T-helper 2 cell (primary cell): ENCODE measurements around the gene PITX1.

Experiments
- DNase-seq, 5 experiments: peaks; one replicate each; pipeline versions ENCODE4 v3.0.0 to v3.0.0-alpha.2; 2012 to 2022

Gene PITX1

DNA sequence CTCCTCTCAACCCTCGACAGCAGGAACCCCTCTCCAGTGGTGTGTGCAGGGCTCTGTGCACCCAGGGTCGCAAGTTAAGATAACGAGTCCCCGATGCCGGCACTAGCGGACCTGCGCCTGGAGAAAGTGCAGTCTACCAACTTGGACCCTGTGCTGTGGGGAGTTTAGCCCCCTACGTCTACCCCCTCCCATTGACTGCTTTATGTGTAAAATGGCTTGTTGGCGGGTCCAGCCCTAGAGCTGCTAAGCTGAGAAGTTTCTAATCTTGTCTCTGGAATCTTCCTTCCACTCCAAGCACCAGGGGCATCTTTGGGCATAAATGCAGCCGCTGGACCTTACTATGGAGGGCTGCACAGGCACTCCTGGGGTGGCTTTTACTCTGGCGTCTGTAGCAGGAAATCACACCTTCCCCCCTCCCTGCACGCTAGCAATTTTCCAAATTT is 7.1 kb upstream of the PITX1 start:
- DNase-seq: no peak

DNA sequence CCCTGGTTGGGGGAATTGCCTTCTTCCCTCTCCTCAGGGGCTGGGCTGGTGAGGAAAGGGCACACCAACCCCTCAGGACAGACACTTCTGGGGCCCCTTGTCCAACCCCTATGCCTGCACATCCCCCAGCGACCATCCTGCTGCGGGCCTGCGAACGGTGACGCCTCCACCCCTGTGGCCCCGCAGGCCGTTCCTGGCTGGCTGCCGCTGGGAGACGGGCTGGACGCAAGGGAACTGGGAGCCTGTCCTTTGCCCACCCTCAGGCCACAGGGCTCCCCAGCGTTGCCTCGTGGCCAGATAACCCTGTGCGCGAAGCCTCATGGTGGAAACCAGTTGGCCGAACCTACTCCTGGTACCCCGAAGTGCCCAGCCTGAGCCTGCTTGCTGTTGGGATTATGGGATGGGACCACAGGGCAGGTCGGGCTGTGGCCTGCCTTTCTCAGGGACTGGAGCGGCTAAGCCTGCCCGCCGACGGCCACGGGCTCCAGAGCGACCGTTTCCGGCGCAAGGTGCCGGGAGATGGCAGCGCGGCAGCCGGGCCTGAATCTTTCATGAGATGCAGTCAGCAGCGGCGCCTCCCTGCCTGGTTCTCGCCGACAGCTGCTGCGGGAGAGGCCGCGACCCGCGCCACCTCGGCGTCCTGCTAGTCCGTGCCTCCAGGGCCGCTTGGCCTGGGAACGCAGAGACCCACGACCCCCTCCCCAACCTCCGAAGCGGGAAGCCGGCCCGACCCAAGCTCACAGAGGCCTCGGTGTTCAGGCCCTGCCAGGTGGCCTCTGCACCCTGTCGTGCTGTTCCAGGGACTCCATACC is 6.5 kb upstream of the PITX1 start:
- DNase-seq: peak in 1 of 5 experiments; percentile 23

DNA sequence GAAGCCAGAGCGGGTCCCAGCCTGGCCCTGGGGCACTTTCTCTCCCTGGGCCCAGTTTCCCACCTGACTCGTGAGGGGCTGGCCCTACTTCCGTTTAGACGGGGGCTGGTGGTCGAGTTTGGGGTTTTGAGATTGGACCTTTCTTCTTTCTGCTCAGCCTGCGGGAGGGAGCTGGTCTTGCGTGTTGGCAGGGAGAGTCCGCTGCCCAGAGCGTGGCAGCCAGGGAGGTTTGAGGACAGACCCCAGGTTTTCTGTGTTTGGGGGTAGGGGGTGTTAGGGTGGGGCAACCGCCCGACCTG is 6.0 kb upstream of the PITX1 start:
- no peak for DNase-seq

DNA sequence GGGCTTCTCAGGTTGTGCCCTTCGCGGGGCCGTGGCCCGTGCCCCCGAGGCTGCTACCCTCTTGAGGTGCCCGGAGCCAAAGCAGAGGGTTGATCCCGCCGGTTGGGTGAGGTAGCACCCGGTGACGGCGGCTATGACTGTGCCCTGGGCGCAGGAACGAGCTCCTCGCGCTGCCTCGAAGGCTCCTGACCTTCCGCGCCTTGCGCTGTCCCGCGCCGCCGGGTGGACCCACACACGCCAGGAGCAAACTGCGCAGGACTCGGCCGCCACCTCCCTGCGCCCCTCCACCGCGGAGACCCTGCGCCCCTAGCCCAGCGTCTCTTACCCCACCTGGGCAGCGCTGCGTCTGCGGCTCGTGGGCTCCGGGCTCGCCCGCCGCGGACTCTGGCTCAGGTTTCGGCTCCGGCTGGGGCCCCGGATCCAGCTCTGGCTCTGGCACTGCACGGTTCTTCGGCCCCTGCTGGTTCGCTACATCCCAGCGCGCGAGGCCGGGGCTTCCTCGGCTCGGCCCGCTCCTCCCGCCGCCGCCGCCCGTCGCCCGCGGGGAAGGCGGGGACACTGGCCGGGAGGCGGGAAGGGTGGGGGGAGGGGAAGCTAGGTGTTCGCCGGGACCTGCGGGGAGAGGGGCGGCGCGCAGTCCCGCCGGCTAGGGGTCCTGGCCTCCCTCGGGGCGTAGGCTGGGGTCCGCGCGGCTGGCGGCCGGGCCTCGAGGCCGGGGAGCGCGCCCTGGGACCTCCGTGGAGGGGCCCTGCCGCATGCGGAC is 5.4 kb upstream of the PITX1 start:
- DNase-seq: peak in 1 of 5 experiments; percentile 39

DNA sequence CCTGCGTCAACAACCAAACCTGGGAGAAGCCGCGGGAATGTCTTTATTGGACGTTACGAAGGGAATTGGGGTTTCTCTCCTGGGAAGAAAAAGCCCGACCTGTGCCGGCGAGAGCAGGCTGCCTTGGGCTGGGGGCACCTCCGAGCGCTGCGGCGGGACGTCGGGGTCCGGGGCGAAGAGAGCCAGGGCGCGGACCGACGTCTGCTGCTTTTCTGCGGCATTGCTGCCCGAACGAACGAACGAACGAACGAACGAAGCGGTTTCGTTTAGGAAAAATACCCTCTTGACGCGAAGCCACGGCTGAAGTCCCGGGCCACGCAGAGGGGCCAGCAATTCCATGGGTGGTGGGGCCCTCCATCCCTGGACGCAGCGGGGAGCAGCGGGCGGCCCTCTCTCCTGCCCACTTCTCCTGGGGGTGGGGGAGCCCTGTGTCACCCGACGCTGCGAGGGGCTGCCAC is 4.8 kb upstream of the PITX1 start:
- no peak for DNase-seq

DNA sequence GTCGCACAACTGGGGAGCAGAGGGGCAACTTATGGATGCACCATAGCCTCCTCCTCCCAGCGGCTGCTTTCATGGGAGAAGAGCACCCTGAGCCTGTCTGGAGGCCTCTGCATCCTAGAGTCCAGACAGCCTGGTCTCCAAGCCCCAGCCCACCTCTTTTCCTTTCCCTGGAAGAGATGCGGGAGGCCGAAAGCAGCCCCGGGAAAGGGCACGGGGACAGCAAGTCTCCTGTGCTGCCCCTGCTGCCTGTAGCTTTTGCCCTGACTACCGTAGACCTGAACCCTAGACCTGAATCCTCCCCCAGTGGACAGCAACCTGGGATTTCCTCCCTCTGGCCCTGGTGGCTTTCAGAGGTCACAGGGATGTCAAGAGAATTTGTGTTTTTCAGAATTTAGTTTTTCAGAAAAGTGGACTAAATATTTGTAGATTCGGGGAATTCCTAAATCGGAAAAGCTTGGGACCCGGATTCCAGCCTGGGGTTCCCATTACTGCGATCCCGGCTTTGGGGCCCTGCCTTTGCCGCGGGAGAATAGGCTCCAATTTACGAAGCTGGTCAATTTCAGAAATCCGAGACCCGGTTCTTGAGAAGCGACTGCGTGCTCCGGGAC is 4.3 kb upstream of the PITX1 start:
- DNase-seq: no peak

DNA sequence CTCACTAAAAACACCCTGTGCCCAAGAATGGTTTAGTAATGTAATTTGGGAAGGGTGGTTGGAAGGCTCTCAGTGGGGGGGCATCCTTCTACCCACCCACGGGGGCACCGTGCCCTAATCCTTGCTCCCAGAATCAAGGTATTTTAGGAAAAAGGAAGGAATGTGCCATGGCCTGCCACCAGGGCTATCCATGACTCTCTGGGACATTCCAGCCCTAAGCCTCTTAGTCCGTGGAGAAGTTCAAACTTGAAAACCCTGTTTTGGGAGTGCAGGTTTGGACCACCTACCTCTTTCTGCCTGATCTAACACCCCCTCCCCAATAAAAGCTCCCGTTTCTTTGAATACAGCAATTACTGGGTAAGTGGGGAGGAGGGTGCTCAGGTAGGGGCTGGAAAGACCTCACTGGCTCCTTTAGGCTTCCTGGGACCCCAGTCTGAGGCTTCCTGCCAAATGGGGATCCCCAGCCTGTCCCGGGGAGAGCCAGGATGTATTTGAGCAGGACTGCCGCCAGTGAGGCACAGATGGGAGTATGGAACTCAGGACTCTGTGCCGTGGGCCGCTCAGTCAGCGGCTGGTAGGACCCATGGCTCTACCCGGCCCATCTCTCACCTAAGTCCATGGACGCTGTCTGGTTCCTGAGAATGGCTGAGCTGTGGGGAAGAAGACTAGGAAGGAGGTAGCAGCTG is 3.6 kb upstream of the PITX1 start:
- no peak for DNase-seq

DNA sequence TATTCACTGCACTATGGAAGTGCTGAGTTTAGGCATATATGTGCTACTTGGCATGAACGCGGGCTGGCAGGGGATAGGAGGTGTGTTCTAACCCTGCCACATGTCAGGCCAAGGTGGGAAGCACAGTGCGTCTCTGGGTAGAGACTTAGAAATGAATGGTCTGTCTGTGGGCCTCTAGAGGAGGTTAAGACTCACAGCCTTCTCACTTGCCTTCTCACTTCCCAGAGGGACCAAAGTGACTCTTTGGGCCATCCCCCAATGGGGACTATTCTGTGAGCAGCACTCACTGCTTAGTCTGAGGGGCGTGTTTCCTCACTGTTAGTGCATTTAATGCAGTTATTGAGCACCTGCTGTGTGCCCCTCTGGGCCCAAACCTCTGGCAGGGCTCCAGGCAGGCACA is 2.4 kb upstream of the PITX1 start:
- no peak for DNase-seq

DNA sequence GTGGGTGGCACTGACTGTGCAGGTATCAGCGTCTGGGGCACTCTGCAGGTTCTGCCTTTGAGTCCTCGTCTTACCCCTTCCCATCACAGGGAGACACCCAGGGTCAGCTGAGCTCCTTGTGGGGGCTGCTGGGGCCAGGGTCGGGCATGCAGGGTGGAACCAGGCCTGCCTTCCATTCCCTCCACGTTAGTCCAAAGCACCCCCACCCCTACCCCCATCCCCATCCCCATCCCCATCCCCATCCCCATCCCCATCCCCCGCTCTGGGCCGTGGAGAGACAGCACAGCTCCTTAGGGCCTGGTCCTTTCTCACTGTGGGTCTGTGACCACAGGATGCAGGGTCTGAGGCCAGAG is 1.6 kb upstream of the PITX1 start:
- DNase-seq: no peak

DNA sequence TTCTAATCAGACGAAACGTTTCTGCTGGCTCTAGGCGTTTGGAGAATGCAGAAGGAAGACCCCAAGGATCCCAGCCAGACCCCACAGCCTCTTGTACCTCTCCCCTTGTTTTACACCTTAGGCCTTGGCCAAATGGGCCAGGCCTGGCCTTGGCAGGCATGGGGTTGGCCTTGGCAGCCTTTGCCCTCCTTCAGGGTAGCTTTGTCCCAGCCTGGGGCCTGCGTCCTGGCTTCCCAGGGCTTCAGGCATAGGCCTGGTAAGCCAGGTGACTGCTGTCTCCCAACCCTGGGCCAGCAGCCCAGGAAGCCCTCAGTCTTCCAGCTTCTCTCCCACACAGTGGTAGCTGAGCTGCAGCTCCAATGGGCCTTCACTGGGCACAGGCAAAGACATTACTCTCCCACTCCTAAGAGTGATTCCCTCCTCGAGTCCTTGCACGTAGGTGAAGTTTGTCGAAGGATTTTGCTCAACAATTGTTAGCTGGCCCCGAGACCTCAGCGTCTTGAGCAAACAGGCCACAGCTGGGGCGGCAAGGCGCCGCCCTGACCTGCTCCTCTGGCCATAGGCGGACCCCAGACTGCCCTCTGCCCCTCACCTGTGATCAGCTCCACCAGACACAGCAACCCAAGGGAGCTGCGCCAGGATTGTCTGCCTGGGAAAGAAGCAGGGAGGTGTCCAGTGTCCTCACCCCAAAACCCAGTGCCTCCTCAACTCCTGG is 1.1 kb upstream of the PITX1 start:
- DNase-seq: no peak

DNA sequence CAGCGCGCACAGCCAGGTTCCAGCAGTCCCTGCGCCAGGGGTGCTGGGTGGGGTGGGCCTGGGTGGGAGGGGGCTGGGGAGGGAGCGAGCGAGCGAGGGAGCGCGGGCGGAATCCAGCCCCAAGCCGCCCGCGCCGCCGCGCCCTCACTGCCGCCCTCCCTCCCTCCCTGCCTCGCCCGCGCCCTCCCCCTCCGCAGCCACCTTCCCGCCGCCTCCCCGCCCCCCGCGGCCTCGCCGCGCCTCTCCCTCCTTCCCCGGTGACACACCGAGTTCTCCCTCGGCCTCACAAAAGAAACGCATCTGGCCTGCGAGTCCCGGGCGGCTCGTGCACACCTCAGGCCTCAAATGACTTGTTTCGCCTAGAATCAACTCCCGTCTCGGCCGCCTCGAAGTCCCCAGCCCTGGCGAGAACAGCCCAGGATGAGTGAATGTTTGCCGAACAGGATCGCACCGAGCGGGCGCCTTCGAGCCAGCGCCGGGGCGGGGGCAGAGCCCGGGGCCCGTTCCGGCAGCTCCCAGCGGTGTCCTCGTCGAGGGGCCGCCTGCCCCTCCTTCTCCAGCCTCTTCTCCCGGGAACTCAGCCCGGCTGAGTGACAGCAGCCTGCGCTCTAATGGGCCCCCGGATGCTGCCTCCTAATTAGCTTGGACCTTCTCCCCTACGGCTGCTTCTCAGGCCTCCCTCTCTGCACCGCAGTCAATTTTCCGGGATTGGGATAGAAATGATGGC is 371 bp upstream of the PITX1 start:
- DNase-seq: peak in 2 of 5 experiments; percentile 10 to 30

DNA sequence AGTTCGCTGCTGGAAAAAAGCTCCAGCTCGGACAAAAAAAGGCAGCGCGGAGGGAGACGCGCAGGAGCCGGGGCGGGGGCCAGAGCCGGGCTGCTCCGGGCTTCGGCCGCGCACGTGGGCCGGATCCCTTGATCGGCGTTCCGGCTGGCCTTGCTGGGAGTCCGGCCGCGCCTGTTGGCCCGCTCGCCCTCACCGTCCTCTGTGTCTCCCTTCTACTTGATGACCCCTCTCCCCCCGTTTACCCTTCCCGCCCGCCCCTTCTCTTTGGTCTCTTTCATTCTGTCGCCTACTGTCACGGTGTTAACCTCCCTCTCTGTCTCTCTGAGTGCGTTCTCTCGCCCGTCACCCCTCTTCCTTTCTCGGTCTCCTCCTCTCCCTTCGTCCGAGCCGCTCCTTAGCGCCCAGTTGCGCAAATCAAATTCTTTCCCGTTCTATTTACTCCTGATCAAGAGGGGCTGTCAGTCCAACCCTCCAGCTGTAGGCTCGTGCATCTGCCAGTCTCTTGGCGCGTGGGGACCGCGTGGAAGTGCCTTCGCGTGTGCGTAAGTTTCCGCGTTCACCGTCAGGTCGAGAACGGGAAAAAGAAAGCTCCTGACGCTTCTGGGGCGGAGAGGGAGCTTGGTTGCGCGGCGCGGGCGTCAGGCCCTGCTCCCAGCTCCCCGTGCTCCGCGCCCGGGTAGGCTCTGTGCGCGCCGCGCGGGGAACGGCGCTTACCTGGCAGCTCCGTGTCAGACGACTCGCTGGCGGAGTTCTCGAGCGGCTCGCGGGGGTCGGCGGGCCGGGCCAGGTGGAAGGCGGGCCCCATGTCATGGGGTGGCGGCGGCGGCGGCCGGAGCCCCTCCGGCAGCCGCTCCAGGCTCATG is 798 bp downstream of the PITX1 start:
- DNase-seq: peak in 1 of 5 experiments; percentile 38

DNA sequence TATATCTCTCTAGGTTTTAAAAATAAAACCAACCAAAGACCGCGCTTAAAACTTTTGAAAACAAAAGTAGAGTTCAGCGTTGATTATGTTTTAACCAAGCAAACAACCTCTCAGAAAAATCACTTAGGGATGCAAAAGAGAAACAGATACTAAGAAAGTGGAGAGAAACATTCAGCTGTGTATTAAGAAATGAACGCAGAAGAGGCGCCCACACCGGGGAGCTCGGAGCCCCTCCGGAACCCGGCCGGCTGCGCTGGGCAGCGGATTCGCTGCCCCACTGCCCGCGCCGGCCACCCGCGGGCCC is 1.4 kb downstream of the PITX1 start:
- no peak for DNase-seq

DNA sequence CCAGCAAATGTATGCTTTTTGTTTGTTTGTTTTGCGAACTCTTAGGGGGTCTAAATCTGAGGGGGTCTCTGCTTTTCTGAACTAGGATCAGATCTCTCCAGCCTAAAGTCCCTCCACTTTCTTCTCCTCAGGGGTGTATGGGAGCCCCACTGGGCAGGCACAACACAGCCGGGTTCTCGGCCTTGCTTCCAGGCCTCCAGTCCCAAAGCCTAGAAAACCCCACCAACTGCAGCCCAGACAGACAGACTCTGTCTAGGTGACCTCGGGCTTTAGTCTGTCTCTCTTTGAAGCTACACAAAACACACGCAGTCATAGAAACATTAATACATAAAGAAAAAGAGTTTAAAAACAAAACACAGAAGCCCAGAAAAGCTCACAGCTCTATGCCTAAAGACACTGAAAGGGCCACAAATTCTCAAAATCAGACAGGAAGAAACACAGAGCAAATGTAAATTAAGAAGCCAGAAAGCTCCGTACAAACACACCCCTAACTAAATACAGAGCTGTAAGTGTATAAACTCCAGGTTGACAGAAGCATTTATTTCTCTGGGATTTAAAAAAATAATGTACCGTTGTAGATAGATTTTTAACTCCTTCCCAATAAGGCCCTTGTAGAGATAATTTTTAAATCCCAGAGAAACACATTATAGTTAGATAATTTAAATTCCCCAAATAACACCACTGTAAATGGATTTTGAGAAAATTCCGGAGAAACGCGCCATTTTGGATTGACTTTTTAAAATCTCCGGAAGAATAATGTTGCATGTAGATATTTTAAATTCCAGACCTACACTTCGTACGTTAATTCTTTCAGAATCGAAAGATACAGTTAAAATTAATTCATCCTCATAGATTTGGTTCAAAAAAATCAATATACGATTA is 2.0 kb downstream of the PITX1 start:
- no peak for DNase-seq

DNA sequence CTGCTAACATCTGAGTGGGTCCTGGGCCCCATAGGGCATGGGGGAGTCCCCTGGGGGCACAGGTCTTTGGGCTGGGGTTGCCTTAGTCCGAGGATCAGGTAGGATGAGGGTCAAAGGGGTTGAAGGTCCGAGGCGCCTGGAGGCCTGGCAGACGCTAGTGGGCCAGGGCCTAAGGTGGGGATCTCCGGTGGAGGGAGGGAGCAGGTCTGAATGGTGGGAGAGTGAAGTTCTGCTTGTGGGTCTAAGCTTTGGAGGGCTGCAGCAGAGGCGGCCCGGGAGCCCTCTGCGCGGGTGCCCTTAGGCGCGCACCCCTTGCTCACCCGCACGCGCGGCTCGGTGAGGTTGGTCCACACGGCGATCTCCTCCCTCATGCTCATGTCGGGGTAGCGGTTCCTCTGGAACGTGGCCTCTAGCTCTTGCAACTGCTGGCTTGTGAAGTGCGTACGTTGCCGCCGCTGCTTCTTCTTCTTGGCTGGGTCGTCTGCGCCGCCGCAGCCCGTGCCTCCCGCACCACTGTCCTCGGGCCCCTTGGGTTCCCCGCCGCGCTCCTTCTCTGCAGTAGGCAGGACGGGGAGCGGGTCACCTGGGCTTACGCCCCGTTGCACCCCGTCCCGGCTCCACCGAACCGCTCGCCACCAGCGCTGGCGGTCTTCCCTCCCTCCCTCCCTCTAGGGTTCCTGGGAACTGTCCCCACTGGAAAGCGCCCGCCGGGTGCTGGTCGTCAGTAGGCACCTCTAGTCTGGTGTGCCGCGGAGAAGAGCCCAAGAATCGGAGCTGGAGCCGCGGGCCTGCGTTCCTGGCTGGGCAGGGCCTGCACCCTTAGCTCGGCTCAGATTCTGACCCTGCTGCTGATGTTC is 2.8 kb downstream of the PITX1 start:
- DNase-seq: peak in 1 of 5 experiments; percentile 39

DNA sequence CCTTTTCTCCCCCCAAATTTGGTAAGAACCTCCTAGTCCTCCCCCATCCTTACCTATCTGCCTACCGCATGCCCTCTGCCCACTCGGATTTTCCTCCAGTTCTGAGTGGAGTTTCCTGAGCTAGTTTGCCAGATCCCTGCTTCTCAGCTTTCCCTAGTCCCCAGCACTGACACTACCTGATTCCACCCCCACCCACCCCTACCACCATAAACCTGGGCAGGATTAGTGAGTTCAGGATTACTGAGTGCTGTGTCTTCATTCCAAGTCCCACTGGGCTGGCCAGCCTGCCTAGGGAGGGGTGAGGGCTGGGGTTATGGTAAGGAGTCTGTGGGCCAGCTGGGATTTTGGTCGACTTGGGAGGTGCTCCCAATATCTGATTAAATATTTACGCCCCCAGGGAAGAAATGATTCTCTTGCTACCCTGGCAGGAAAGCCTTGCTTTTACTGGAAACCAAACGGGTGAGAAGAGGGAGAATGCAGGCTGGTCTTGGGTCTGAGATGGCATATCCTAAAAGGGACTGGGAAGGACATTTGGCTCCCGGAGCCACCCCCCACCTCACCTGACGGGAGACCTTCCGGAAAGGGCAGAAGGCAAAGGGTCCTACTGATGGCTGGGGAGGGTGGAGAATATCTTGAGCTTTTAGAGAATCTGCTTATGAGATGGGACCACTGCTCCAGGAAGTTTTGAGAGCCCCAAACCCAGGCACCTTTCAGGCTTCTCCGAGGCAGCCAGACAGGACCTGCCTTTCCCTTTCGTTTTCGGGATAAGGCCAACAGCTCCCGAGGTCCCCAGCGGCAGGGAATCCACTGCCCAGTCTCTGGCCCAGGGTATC is 3.7 kb downstream of the PITX1 start:
- no peak for DNase-seq

DNA sequence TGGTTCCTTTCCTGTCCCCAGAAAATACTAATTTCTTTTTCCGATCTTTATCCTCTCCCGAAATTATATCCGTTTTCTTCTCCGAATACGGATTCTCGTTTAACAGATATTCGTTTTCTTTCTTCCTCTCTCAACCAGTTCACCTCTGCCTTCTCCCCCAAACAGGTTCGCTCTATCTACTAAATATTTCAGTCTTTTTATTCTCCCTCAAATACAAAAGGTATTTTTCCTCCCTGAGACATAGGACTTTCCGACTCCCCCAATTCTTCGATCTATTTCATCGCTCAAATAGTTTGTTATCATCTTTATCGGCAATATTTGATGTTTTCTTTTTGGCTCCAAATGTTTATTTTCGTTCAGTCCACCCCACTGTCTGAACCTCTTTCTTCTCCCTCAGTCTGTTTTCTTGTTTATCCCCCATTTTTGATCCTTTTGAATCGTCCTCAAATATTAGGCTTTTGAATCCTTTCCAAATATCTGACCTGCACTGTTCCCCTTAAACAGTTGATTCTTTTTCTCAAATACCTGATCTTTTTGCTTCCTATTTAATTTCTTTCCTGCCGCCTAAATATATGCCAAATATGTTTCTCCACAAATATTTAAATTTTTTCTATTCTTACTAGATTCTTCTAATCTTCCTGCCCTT is 4.4 kb downstream of the PITX1 start:
- no peak for DNase-seq
